Measurements from ENCODE around the gene MYH14. TPM values are rescaled to one million over a fixed set of nuclear protein-coding genes. Genes with fewer than 3 reads are reported as not detected.

The MYH14 gene
- total RNA-seq, 1 experiment from 2014 or later: 3.2 TPM

Other genes starting within 250 kb of the MYH14 start
- not detected in 2 replicates for gene SIGLEC11, start 242.4 kb upstream of the MYH14 start, total RNA-seq (2014; rRNA removed; shearing (Covaris generic))
- gene VRK3, start 178.2 kb upstream of the MYH14 start, total RNA-seq (2014; rRNA removed; shearing (Covaris generic)): 32.5 and 35.6 TPM in 2 replicates
- 15.8 and 17.4 TPM in 2 replicates for gene ZNF473, start 177.6 kb upstream of the MYH14 start, total RNA-seq (2014; rRNA removed; shearing (Covaris generic))
- not detected in 2 replicates for gene IZUMO2, start 40.3 kb upstream of the MYH14 start, total RNA-seq (2014; rRNA removed; shearing (Covaris generic))
- gene KCNC3, start 125.8 kb downstream of the MYH14 start, total RNA-seq (2014; rRNA removed; shearing (Covaris generic)): 0.06 and 0.47 TPM in 2 replicates
- gene NAPSA, start 162.0 kb downstream of the MYH14 start, total RNA-seq (2014; rRNA removed; shearing (Covaris generic)): 0.99 TPM in 1 of 2 replicates, not detected in the other
- 79.5 and 104 TPM in 2 replicates for gene NR1H2, start 172.8 kb downstream of the MYH14 start, total RNA-seq (2014; rRNA removed; shearing (Covaris generic))
- gene POLD1, start 180.7 kb downstream of the MYH14 start, total RNA-seq (2014; rRNA removed; shearing (Covaris generic)): 45.8 and 58.6 TPM in 2 replicates
- gene SPIB, start 215.3 kb downstream of the MYH14 start, total RNA-seq (2014; rRNA removed; shearing (Covaris generic)): 0.10 TPM in 2 replicates
- gene MYBPC2, start 229.3 kb downstream of the MYH14 start, total RNA-seq (2014; rRNA removed; shearing (Covaris generic)): not detected in 2 replicates

Data from H4 (cell line).